Measurements from ENCODE around the gene NRL.

DNA sequence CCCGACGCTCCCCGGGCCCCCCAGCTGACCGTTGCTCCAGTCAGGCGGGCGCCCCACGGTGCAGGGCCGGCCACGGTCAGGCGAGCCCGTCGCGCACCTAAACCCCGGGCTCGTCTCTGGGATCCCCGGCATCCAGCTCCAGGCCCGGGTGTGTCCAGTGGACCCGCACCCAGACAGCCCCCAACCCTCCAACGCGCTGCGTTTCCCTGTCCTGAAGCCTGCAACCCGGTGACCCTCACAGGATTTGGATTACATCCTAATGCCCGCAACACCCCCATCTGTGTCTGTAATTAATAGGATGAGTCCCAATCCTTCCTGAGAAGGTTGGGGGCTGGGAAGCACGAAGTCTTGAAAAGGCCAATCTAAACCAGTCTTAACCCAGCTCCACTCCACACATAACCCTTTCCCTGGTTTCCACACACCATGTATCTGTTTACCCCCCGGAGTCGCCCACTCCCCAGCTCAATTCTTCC, 33.0 kb downstream of the NRL start:
- TF ChIP-seq JUND (IDR thresholded peaks at IDR 0.05; ENCODE audit: borderline replicate concordance, low read depth, low read length), result no peak
- TF ChIP-seq JUND (tag; IDR thresholded peaks at IDR 0.05; ENCODE audit: borderline replicate concordance, low read depth, low read length), result no peak
- TF ChIP-seq WHSC1 (IDR thresholded peaks at IDR 0.05; ENCODE audit: low read length), result no peak
- no peak for TF ChIP-seq CBX5 (IDR thresholded peaks at IDR 0.05; ENCODE audit: borderline replicate concordance, low read depth)
- TF ChIP-seq EP300 (IDR thresholded peaks at IDR 0.05; ENCODE audit: low read length), result no peak
- no peak for TF ChIP-seq ZNF324 (CRISPR knock-in tag; IDR thresholded peaks at IDR 0.05)
